VCaP (cell line): ENCODE results near the gene MRTO4.

Experiments
- H3K27ac ChIP-seq: fragments of 450-650 bp; 2 replicates; pipeline ENCODE4 v1.5.1; 2017
- TF ChIP-seq, protein P1 (sequence below): fragments of 450-650 bp; conservative IDR thresholded peaks from 2 replicates; pipeline ENCODE4 v1.5.1; 2017; ENCODE audit warnings: mild to moderate bottlenecking, moderate library complexity

Gene MRTO4

GRCh38 chr1:19309123-19309813 is 57.7 kb downstream of the MRTO4 start:
- no peak overlapping the region for H3K27ac ChIP-seq

More at GRCh38 chr1:19309123-19309813, 57.7 kb downstream of the MRTO4 start:
- TF ChIP-seq, protein P1, sequence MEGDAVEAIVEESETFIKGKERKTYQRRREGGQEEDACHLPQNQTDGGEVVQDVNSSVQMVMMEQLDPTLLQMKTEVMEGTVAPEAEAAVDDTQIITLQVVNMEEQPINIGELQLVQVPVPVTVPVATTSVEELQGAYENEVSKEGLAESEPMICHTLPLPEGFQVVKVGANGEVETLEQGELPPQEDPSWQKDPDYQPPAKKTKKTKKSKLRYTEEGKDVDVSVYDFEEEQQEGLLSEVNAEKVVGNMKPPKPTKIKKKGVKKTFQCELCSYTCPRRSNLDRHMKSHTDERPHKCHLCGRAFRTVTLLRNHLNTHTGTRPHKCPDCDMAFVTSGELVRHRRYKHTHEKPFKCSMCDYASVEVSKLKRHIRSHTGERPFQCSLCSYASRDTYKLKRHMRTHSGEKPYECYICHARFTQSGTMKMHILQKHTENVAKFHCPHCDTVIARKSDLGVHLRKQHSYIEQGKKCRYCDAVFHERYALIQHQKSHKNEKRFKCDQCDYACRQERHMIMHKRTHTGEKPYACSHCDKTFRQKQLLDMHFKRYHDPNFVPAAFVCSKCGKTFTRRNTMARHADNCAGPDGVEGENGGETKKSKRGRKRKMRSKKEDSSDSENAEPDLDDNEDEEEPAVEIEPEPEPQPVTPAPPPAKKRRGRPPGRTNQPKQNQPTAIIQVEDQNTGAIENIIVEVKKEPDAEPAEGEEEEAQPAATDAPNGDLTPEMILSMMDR, result no peak
